Endothelial cell of umbilical vein (primary cell): ENCODE results near the gene MYRIP.

ENCODE experiments used
- EZH2 ChIP-seq: IDR thresholded peaks from 2 replicates; pipeline ENCODE4 v1.6.1; 2012; ENCODE audit warnings: borderline replicate concordance, low read depth, mild to moderate bottlenecking, moderate library complexity, low read length, inconsistent platforms; ENCODE audit not compliant: severe bottlenecking
- FOS ChIP-seq: IDR thresholded peaks from 2 replicates; pipeline ENCODE4 v1.6.1; 2011; ENCODE audit warnings: mild to moderate bottlenecking, low read length, moderate library complexity, borderline replicate concordance; ENCODE audit not compliant: insufficient read depth
- GATA2 ChIP-seq: IDR thresholded peaks from 2 replicates; pipeline ENCODE4 v1.7.0; 2011; ENCODE audit warnings: low read depth, mild to moderate bottlenecking, moderate library complexity, mixed read lengths, low read length; ENCODE audit not compliant: insufficient read length, insufficient read depth
- JUN ChIP-seq: IDR thresholded peaks from 2 replicates; pipeline ENCODE4 v1.6.1; 2011; ENCODE audit warnings: borderline replicate concordance, low read depth; ENCODE audit not compliant: insufficient read length, insufficient read depth
- MAX ChIP-seq: IDR thresholded peaks from 2 replicates; pipeline ENCODE4 v1.6.1; 2011; ENCODE audit not compliant: insufficient read depth, insufficient read length
- MYC ChIP-seq: IDR thresholded peaks from one replicate; pipeline ENCODE4 v1.6.1; 2011; ENCODE audit warnings: mild to moderate bottlenecking, low read depth, low read length
- POLR2A ChIP-seq: IDR thresholded peaks from 2 replicates; pipeline ENCODE4 v1.6.1; 2012; ENCODE audit warnings: low read depth, mild to moderate bottlenecking, control low read depth, low read length
- POLR2AphosphoS5 ChIP-seq: IDR thresholded peaks from 2 replicates; pipeline ENCODE4 v1.6.1; 2012; ENCODE audit warnings: low read depth, mild to moderate bottlenecking, control low read depth, low read length, moderate library complexity; ENCODE audit not compliant: insufficient read depth
- TF ChIP-seq, protein P1 (sequence below), 2 donors: IDR thresholded peaks; 1 replicate in 1 of 2; 2 replicates in 1 of 2; pipeline ENCODE4 v1.5.1; 2011; ENCODE audit warnings: low read length in 2 of 2, mild to moderate bottlenecking in 2 of 2, moderate library complexity in 2 of 2, control low read depth in 1 of 2, inconsistent platforms in 1 of 2, low read depth in 1 of 2; ENCODE audit not compliant: insufficient read depth in 1 of 2; ENCODE audit errors: extremely low read depth in 1 of 2

- TF ChIP-seq, protein P1, sequence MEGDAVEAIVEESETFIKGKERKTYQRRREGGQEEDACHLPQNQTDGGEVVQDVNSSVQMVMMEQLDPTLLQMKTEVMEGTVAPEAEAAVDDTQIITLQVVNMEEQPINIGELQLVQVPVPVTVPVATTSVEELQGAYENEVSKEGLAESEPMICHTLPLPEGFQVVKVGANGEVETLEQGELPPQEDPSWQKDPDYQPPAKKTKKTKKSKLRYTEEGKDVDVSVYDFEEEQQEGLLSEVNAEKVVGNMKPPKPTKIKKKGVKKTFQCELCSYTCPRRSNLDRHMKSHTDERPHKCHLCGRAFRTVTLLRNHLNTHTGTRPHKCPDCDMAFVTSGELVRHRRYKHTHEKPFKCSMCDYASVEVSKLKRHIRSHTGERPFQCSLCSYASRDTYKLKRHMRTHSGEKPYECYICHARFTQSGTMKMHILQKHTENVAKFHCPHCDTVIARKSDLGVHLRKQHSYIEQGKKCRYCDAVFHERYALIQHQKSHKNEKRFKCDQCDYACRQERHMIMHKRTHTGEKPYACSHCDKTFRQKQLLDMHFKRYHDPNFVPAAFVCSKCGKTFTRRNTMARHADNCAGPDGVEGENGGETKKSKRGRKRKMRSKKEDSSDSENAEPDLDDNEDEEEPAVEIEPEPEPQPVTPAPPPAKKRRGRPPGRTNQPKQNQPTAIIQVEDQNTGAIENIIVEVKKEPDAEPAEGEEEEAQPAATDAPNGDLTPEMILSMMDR (IDR thresholded peaks at IDR 0.05; ENCODE audit: extremely low read depth in 1 of 2, insufficient read depth in 1 of 2, low read depth in 1 of 2, low read length in 2 of 2): no peak
- TF ChIP-seq MYC (no peak), POLR2AphosphoS5 (no peak), POLR2A (no peak), MAX (no peak), GATA2 (no peak), EZH2 (no peak), FOS (no peak), JUN (no peak)
These were observed 420.6 kb downstream of the MYRIP start for GRCh38 chr3:40229963-40230362.
